G401.6 (cell line): Measurements from ENCODE around the gene RANBP3.
"Not testable (repeated sequence)": the region's sequence is repeated elsewhere in the genome, so short reads cannot be mapped to it uniquely, and the experiment has no call there.

Experiments
- FAIRE-seq: peaks from 2 replicates; lab custom pipeline; 2012; peaks lifted over from hg19 to GRCh38; lab: Jason Lieb, UNC

RANBP3 gene

GRCh38 chr19:5987077-5987818, 9.3 kb upstream of the RANBP3 start:
- peak; percentile 72 for FAIRE-seq

DNA sequence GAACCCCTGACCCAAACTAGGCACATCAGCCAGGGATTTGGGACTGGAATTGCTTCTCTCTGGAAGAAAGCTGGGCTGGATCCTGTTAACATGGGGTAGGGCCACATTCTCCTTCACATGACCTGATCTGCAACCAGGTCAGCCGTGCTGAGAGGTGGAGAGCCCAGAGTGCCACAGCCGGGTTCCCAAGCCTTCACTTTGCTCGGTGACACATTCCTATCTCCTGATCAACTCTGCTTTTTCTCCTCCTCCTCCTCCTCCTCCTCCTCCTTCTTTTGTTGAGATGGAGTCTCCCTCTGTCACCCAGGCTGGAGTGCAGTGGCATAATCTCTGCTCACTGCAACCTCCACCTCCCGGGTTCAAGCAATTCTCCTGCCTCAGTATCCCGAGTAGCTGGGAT, 7.9 kb upstream of the RANBP3 start:
- FAIRE-seq, result not testable (repeated sequence)

DNA sequence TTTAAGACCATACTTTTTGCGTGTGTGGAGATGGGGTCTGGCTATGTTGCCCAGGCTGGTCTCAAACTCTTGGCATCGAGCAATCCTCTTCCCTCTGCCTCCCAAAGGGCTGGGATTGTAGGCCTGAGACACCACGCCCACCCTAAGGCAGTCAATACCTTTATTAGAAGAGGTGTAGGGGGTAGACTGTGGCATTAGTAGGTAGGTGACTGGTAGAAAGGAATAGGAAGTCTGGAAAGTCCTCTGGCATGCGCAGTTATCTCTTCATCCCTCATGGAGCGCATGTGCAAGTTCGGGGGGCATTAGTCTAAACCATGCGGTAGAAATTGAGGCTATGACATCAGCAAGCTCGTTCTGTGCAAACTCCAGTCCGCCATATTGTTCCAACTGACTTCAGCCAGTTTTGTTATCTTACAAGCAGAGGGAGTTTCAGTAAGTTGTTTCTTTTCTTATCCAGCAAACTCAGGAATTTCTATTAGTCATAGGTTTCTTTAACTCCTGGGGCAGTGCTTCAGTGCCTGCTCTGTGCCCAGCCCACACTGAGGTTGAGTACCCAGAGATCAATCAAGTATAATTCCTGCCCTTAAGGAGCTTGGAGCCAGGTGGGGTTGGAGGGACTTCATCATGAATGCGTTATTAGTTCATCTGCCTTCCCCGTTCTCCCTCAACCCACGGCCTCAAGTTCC, 7.3 kb upstream of the RANBP3 start:
- FAIRE-seq, result no peak

GRCh38 chr19:5984600-5984999, 6.7 kb upstream of the RANBP3 start:
- no peak for FAIRE-seq

GRCh38 chr19:5983367-5983955, 5.5 kb upstream of the RANBP3 start:
- FAIRE-seq, result no peak

GRCh38 chr19:5978606-5979552, 939 bp upstream of the RANBP3 start:
- FAIRE-seq, result no peak

- no peak for FAIRE-seq
Measured at GRCh38 chr19:5977222-5977784, 637 bp downstream of the RANBP3 start.

DNA sequence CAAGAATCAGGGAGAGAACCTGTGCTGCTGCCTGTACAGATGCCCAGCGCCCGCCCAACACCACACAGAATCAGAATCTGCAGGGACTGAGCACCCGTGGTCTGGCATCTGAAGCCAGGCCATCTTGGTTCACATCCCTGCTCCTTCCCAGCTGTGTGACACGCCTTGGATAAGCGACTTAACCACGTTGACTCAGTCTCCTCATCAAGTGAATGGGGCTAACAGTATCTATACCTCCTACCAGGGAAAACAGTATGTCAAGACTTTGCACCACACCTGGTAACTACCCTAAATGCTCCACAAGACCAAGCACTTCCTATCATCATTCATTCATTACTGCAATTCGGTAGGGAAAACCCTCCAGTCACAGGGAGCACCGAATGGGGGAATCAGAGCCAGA, 1.2 kb downstream of the RANBP3 start:
- FAIRE-seq, result no peak

GRCh38 chr19:5975388-5975728, 2.6 kb downstream of the RANBP3 start:
- no peak for FAIRE-seq

- no peak for FAIRE-seq
Measured at GRCh38 chr19:5974721-5975387, 3.1 kb downstream of the RANBP3 start.

DNA sequence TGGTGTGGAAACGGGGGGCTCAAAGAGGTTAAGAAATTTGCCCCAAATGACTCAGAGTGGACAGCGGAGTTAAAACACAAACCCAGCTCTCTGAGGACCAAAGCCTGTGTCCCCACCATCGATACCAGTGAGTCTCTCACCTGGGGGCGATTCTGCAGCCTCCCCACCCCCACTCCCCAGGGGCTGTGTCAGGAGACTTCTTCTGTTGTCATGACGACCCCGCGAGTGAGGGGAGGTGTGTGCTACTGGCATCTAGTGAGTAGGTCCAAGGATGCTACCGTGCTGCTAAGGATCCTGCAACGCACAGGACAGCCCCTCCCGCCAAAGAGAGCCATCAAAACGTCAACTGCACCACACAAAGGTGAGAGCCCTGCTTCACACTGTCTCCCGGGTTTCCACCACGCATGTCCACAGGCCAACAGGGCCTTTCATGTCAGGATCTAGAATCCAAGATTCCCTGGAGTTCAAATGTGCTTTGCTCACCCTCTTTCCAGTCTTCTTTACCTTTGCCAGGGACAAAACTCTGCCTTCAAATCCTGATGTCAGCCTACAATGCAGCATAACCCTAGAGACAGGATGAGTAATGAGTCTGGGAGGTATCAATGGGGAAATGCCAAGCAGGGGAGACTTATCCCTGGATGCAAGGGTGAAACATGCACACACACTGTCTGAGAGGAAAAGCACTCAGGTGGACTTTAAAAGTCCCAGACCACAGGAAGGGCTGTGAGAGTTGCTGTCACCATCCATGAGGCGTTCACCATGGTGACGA, 3.9 kb downstream of the RANBP3 start:
- no peak for FAIRE-seq

DNA sequence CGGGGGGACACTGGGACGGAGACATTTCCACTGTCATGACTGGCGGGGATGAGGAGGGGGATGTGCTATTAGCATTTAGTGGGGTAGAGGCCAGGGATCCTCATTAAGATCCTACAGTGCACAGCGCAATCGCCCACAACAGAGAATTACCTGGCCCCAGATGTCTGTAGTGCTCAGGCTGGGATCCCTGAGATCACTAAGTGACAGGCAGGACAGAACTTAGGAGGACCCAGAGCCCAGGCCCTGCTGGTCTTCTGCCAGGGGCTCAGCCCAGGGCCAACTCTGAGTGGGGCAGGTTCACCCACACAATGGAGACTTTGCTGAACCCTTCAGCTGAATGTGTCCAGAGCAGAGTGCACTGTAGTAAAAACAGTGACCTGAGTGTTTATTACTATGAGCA, 4.6 kb downstream of the RANBP3 start:
- no peak for FAIRE-seq

- no peak for FAIRE-seq
Measured at GRCh38 chr19:5972355-5972731, 5.6 kb downstream of the RANBP3 start.

- no peak for FAIRE-seq
Measured at GRCh38 chr19:5971714-5972354, 6.1 kb downstream of the RANBP3 start.

DNA sequence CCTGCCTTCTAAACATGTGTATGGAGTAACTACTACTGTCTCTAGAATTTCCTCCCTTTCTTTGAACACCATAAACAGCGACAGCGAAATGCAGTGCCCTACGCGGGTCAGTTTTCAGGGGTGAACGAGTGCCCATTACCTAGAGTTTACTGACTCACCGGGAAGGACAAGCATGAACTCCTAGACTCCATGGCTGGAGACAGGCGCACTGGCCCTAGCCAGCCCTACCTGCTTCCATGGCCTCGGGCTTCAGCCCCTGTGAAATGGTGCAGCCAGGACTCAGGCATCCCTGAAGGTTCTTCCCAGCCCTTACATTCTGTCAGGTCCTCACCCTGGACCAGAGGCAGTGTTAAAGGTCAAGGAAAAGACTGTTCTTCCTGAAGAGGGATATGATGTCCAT, 8.5 kb downstream of the RANBP3 start:
- no peak for FAIRE-seq

DNA sequence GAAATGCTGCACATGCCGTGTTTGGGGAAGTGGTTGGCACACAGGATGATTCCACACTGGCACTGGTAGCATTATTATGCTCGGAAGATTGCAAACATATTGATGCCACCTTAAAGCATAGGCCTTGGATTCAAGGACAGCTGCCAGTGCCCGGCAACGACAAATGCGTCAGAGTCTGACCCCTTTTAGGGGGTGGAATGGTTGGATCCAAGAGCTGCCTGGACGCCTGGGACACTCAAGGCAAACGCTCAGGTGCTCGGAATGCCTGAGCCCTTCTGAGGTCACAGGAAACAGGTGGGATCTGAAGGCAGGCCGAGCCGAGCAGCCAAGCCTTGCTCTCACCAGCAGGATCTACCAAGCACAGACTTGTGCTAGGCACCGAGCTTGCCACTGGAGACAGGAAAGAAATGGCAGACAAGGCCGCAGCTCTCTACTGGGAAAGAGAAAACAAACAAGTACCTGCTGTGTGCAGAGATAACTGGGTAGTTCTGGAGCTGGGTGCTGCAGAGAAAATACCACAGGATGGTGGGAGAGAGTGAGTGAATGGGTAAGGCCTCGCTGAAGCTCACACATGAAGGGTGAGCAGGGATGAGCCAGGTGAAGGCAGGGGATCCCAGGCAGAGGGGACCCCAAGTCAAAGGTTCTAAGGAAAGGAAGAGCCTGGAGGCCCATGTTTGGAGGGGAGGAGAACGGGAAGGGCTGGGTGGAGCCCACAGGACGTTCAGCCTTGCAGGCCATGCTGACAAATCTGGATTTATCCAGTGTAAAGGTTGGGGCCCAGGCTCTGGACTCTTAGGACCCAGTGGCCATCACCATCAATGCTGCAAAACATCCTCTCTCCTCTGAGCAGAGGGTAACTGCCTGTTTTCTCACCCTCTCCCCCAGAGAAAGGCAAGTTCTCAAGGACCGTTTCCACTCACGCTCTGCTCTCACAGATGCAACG, 9.2 kb downstream of the RANBP3 start:
- FAIRE-seq, result no peak

DNA sequence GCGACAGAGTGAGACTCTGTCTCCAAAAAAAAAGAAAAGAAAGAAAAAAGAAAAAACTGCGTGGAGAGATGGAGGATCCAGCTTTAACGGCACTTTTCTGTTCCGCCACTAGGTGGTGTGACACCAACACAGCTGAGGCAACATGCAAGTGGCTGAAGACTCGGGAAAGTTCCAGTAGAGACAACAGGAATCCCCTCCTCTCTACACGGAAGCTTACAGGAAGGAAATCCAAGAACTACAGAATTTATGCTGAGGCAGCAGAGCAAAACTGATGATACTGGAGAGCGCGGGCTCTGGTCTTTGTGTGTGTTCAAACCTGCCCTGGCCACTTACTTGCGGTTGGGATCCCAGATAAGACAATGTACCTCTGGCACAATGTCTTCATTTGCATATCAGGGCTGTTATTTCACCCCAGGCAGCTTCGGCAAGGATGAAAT, 9.9 kb downstream of the RANBP3 start:
- peak; percentile 88 for FAIRE-seq

GRCh38 chr19:5967571-5967970, 10.4 kb downstream of the RANBP3 start:
- no peak for FAIRE-seq

DNA sequence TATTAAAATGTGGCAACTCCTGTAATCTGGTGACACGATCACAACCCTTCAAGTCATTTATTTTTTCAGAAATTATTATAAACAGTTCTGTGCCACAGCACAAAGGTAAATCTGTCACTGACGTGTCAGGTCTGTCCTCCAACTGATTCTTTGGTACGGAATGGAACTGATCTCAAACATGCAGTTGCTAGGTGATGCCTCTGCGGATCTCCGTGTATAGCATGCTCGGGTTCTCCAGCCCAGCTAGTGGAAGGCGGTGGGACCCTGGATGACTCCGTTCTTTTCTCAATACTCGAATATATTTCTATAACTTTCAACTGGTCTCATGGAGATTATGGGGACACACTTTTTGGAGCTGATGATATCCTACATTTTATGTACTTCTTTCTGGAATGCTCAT, 11.0 kb downstream of the RANBP3 start:
- no peak for FAIRE-seq
